ENCODE data around the gene CEBPZOS. TPM values are rescaled to one million over a fixed set of nuclear protein-coding genes. Genes with fewer than 3 reads are reported as not detected.
A peak's percentile ranks its signal among the peaks of the same experiment; 100 is the strongest.

The CEBPZOS gene
- total RNA-seq, 1 experiment from 2014 or later, result 45.9 TPM

DNA sequence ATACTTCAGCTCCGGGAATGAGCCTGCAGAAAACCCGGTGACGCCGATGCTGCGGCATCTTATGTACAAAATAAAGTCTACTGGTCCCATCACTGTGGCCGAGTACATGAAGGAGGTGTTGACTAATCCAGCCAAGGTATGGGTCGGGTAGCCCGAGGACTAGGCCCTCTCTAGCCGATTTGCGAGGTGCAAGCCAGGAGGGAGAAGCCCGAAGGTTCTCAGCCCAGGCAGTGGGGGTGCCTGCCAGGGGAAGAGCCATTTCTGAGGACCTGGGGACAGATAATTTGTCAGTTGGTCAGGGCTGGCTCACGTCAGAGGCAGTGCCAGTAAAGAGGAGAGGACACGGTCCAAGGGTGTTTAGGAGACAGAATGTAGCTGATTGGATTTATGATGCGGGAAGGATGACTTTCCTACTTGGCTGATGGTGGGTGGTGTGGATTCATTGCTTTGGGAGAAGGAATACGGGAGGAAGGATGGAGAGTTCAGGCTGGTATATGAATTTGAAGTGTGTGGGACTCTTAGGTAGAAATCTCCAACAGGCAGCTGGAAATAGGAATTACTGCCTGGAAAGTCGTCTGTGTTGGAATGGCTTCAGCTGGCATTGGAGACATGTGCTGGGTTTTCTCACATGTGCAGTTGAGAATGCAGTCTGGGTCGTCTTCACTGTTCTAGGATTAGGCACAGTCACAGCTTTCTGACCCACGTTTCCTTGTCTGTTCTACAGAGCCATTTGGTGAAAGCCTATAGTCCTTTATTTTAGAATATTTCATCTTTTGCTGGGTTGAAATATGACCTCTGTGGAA lies 36.0 kb downstream of the CEBPZOS start:
- H3K4me3 ChIP-seq (ENCODE audit: insufficient read depth, low read depth, low read length), result peak overlapping the region; percentile 88
- no peaks in the 10 kb centered on the region for H3K27me3 ChIP-seq (ENCODE audit: control insufficient read depth, insufficient read depth, low read length)
- H3K36me3 ChIP-seq (replicated peaks; ENCODE audit: control insufficient read depth, insufficient read depth, low read length), result peaks cover 12% of the 10 kb centered on the region
- DNase-seq, result peak; percentile 33

DNA sequence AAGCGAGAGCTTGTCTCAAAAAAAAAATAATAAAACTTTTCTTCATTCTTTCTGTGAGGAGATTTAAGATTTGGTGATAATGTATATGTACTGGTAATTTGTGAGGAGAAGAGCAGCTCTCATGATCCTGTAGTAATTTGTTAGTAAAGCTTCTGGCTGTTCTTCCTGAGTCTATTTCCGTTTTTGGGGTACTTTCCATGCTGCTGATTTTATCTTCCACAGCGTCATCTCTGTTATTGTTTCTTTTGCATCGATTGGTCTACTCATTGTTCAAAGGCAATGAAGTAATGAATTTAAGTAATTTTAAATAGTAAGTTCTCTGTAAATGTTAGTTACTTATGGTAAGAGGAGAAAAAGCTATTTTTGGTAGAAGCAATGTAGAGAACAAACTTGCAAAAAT lies 47.1 kb downstream of the CEBPZOS start:
- H3K4me3 ChIP-seq (ENCODE audit: insufficient read depth, low read depth, low read length), result no peak overlapping the region
- peaks cover 19% of the 10 kb centered on the region for H3K36me3 ChIP-seq (replicated peaks; ENCODE audit: control insufficient read depth, insufficient read depth, low read length)
- no peaks in the 10 kb centered on the region for H3K27me3 ChIP-seq (ENCODE audit: control insufficient read depth, insufficient read depth, low read length)
- DNase-seq, result no peak

- Histone ChIP-seq H3K36me3 (replicated peaks; ENCODE audit: control insufficient read depth, insufficient read depth, low read length) (peaks cover 19% of the 10 kb centered on the region), H3K27me3 (ENCODE audit: control insufficient read depth, insufficient read depth, low read length) (no peaks in the 10 kb centered on the region)
These were observed 47.7 kb downstream of the CEBPZOS start for GRCh38 chr2:37244017-37244416.

GRCh38 chr2:37244755-37245154 lies 48.5 kb downstream of the CEBPZOS start:
- Histone ChIP-seq H3K36me3 (replicated peaks; ENCODE audit: control insufficient read depth, insufficient read depth, low read length) (peaks cover 21% of the 10 kb centered on the region), H3K4me3 (ENCODE audit: insufficient read depth, low read depth, low read length) (no peak overlapping the region), H3K27me3 (ENCODE audit: control insufficient read depth, insufficient read depth, low read length) (no peaks in the 10 kb centered on the region)
- DNase-seq, result no peak

More at GRCh38 chr2:37244017-37244416, 47.7 kb downstream of the CEBPZOS start:
- H3K4me3 ChIP-seq (ENCODE audit: insufficient read depth, low read depth, low read length), result no peak overlapping the region
- DNase-seq, result no peak

GRCh38 chr2:37246205-37246604 lies 49.9 kb downstream of the CEBPZOS start:
- Histone ChIP-seq H3K36me3 (replicated peaks; ENCODE audit: control insufficient read depth, insufficient read depth, low read length) (peaks cover 21% of the 10 kb centered on the region), H3K27me3 (ENCODE audit: control insufficient read depth, insufficient read depth, low read length) (no peaks in the 10 kb centered on the region), H3K4me3 (ENCODE audit: insufficient read depth, low read depth, low read length) (no peak overlapping the region)
- DNase-seq, result no peak

- H3K36me3 ChIP-seq (replicated peaks; ENCODE audit: control insufficient read depth, insufficient read depth, low read length), result peaks cover 24% of the 10 kb centered on the region
- H3K27me3 ChIP-seq (ENCODE audit: control insufficient read depth, insufficient read depth, low read length), result no peaks in the 10 kb centered on the region
- no peak for DNase-seq
- H3K4me3 ChIP-seq (ENCODE audit: insufficient read depth, low read depth, low read length), result no peak overlapping the region
These were observed 54.8 kb downstream of the CEBPZOS start for GRCh38 chr2:37250869-37251740.

Other genes starting within 250 kb of the CEBPZOS start
- 17.4 and 17.9 TPM in 2 replicates for gene STRN, start 230.0 kb upstream of the CEBPZOS start, total RNA-seq (2014; rRNA removed; shearing (Covaris generic))
- 10.5 and 11.6 TPM in 2 replicates for gene HEATR5B, start 112.1 kb upstream of the CEBPZOS start, total RNA-seq (2014; rRNA removed; shearing (Covaris generic))
- gene GPATCH11, start 112.0 kb upstream of the CEBPZOS start, total RNA-seq (2014; rRNA removed; shearing (Covaris generic)), result 4.8 and 5.1 TPM in 2 replicates
- gene EIF2AK2, start 39.5 kb upstream of the CEBPZOS start, total RNA-seq (2014; rRNA removed; shearing (Covaris generic)), result 12.7 and 16.2 TPM in 2 replicates
- not detected in 2 replicates for gene SULT6B1, start 7.8 kb upstream of the CEBPZOS start, total RNA-seq (2014; rRNA removed; shearing (Covaris generic))
- gene CEBPZ, start 35.1 kb downstream of the CEBPZOS start, total RNA-seq (2014; rRNA removed; shearing (Covaris generic)), result 74.2 and 111 TPM in 2 replicates
- 28.8 and 44.1 TPM in 2 replicates for gene NDUFAF7, start 35.2 kb downstream of the CEBPZOS start, total RNA-seq (2014; rRNA removed; shearing (Covaris generic))
- 65.8 and 69.7 TPM in 2 replicates for gene PRKD3, start 128.3 kb downstream of the CEBPZOS start, total RNA-seq (2014; rRNA removed; shearing (Covaris generic))
- gene QPCT, start 148.1 kb downstream of the CEBPZOS start, total RNA-seq (2014; rRNA removed; shearing (Covaris generic)), result 0.90 and 1.1 TPM in 2 replicates